Measurements from ENCODE around the gene ZNF391. TPM values are rescaled to one million over a fixed set of nuclear protein-coding genes. Genes with fewer than 3 reads are reported as not detected.
A peak's percentile ranks its signal among the peaks of the same experiment; 100 is the strongest.
"Not testable (repeated sequence)": the region's sequence is repeated elsewhere in the genome, so short reads cannot be mapped to it uniquely, and the experiment has no call there.

ZNF391 gene
- 1 to 10 TPM; 2.4 to 3.3 TPM for total RNA-seq
- long read RNA-seq, donor 1 = 0 reads
- long read RNA-seq, donor 2 = 0 reads

DNA sequence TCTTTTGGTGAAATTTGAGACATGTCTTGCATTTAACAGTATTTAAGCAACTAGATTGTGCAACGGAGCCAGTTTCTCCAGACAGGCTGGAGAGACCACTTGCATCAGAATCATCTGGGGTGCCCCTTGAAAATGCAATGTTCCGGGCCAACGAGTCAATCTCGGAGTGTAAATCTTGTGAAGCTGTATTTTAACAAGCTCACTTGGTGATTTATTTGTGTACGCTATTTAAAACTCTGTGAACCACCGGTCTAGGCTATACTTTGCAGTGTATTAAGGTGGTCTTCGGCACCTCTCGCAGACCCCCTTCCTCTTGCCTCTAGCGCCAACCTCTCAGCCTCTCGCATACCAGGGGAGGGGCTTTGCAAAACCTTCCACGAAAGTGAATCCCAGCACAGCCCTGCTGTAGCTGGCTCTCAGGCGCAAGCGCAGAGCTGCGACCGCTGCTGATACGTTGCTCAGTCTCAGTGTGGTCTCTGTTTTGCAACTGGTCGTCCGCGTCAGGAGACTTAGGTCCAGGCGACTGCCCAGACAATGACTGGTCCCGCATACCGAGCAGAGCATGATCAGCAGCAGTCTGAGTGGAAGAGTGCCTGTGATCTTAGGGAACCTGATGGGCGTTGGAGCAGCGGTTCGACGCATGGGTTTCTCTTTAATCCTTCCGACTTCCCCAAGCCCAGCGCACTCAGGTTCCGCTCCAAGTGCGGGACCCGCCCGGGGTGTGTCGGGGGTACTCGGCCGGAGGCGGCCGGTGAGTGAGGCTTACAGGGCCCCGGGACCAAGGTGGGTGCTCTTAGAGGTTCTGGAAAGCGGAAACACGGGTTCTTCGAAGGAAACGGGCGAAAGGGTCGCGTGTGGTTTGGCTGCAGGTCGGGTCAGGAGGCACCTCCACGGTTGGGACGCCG, at the start of gene ZNF391:
Gene ZNF391 (plus strand): TSS at position 467 of the 905 bp plus-strand sequence. CDS start 11,612 bp downstream, outside the sequence.
- DNase-seq (ENCODE audit: low spot score) = peak; percentile 93
- intact Hi-C loops (cut with DNase I) = no loop called here

DNA sequence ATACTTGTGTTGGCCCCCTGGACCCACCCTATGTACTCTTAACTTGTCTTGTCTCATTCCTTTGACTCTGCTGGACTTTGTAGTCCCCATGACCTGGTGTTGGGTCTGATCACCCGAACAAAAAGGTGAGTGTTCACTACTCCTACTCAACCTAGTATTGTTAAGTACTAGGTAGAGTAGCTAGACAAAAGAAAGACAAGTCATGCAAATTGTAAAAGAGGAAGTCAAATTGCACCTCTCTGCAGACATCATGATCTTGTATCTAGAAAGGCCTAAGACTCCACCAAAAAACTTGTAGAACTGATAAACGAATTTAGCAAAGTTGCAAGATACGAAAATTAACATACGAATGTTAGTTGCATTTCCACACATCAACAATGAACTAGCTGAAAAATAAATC, 35.7 kb upstream of the ZNF391 start:
- DNase-seq (ENCODE audit: low spot score) = no peak
- intact Hi-C loops (cut with DNase I) = no loop called here

DNA sequence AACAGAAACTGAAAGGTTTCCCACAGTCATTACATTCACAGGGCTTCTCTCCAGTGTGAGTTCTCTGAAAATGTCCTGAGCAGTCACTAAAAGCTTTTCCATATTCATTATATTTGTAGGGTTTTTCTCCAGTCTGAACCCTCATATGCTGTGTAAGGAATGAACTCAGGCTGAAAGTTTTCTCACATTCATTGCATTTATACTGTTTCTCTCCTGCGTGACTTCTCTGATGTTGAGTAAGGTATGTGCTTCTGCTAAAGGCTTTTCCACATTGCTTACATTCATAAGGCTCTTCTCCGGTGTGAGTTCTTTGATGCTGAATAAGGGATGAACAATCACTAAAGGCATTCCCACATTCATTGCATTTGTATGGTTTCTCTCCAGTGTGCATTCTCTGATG, 29.8 kb upstream of the ZNF391 start:
- DNase-seq (ENCODE audit: low spot score) = no peak
- intact Hi-C loops (cut with DNase I) = no loop called here

DNA sequence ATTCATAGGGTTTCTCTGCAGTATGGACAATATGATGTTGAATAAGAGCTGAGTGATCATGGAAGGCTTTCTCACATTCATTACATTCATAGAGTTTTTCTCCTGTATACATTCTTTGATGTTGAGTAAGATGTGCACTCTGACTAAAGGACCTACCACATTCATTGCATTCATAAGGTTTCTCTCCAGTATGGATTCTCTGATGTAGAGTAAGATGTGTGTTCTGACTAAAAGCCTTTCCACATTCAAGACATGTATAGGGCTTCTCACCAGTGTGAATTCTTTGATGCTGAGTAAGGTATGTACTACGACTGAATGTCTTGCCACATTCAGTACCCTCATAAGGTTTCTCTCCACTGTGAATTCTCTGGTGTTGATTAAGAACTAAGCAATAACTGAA, 29.3 kb upstream of the ZNF391 start:
- DNase-seq (ENCODE audit: low spot score) = no peak
- intact Hi-C loops (cut with DNase I) = no loop called here

DNA sequence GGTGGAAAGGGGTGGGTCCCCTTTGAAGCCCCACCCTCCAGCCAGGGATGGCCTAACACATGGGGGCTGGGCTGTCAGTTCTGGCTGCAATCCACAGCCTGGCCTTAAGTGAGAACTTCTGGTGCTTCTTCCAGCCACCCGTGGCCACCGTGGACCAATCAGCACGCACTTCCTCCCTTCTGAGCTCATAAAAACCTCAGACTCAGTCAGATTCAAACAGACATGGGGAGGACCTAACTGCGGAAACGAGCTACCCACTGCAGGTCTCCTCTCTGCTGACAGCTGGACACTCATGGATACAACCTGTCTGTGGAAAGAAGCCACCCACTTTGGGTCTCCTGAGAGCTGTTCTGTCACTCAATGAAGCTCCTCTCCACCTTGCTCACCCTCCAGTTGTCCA, 20.4 kb upstream of the ZNF391 start:
- no peak for DNase-seq (ENCODE audit: low spot score)
- intact Hi-C loops (cut with DNase I) = no loop called here

DNA sequence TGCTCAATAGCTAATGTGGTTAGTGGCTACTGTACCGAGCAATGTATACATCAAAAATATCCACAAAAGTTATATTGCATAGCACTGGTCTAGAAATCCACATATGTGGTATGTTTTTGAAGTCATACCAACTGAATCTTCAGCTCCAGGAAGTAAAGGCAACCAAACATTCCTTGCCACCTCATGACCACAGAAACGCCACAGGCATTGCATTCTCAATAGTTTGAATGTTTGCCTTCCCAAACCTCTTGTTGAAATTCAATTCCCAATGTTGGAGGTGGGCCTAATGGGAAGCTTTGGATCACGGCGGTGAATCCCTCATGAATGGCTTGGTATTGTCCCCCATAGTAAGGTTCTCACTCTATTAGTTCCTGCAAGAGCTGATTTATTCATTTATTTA, 18.2 kb upstream of the ZNF391 start:
- DNase-seq (ENCODE audit: low spot score) = no peak
- intact Hi-C loops (cut with DNase I) = no loop called here

DNA sequence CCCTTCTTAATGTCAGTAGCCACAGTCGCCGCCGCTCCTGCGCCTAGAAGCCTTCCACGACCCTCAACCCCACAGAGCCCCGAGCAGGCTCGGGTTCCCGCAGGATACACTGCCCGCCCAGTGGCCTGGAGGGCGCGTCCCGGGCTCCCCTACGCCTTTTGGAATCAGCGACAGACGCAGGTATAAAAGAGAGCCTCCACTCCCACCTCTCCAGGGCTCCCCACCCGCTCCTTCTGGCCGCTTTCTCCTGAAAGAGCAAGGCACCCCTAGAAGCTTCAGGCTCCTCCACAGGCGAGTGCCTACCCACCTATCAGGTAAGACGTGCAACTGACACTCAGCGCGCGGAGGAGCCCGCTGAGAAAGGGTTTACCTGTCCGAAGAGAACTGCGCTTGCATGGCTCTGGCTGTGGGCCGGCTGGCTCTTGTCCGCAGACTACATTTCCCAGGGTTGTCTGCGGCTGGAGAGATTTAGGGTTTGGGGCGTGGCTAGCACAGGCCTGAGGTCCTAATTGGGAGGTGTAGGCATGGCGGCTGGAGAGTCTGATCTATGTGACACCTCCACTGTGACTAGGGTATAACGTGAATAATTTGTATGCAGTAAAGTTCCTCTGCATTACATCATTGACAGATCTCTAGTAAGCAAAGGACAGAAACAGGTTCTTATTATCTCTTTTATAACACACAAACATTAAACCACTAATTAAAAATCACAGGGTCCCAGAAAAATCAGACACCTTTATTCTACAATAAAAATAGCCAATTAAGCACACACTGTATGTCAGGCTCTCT, 13.5 kb upstream of the ZNF391 start:
- intact Hi-C loops (cut with DNase I) = no loop called here
- DNase-seq (ENCODE audit: low spot score) = peak; percentile 86

DNA sequence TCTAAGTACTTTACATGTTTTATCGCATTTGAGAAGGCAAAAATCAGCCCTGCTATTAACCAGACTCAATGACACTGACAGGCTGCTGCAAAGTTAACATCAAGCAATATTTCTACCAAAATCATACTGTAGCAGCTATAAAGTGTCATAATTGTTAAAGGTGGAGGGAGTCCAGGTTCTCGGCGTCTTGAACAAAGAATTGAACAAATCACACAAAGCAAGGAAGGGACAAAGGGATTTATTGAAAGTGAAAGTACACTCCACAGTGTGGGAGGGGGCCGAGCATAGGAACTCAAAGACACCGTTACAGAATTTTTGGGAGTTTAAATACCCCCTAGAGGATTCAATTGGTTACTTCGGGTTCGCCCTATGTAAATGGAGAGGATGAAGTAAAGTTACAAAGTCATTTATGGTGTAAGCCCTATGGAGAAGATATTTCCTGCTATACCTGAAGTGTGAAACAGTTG, 12.9 kb upstream of the ZNF391 start:
- intact Hi-C loops (cut with DNase I) = no loop called here
- DNase-seq (ENCODE audit: low spot score) = no peak

DNA sequence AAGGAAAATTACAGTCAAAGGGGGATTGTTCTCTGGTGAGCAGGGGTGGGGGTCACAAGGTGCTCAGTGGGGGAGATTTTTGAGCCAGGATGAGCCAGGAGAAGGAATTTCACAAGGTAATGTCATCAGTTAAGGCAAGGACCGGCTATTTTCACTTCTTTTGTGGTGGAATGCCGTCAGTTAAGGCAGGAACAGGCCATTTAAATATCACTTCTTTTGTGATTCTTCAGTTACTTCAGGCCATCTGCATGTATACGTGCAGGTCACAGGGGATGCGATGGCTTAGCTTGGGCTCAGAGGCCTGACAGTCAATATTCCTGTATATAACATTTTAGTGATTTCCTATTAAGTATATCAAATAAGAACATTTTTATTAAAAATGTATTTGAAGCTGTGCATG, 10.2 kb upstream of the ZNF391 start:
- intact Hi-C loops (cut with DNase I); DNase-seq (ENCODE audit: low spot score): not testable (repeated sequence)

DNA sequence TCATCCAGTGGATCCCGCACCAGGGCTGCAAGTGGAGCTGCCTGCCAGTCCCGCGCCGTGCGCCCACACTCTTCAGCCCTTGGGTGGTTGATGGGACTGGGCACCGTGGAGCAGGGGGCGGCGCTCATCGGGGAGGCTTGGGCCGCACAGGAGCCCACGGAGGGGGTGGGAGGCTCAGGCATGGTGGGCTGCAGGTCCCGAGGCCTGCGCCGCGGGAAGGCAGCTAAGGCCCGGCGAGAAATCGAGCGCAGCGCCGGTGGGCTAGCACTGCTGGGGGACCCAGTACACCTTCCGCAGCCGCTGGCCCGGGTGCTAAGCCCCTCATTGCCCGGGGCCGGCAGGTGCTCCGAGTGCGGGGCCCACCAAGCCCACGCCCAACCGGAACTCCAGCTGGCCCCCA, 7.6 kb upstream of the ZNF391 start:
- intact Hi-C loops (cut with DNase I); DNase-seq (ENCODE audit: low spot score): not testable (repeated sequence)

DNA sequence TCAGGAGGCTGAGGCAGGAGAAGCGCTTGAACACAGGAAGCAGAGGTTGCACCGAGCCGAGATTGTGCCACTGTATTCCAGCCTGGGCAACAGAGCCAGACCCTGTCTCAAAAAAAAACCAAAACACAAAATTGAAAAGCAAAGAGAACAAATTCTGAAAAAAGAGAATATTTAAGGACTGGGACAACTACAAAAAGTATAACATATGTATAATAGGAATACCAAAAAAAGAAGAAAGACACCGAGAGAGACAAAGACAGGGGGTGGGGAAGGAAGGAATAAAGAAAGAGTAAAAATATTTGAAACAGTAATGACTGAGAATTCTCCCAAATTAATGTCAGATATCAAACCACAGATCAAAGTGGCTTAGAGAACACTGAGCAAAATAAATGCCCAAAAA, 5.5 kb upstream of the ZNF391 start:
- no peak for DNase-seq (ENCODE audit: low spot score)
- intact Hi-C loops (cut with DNase I) = no loop called here

DNA sequence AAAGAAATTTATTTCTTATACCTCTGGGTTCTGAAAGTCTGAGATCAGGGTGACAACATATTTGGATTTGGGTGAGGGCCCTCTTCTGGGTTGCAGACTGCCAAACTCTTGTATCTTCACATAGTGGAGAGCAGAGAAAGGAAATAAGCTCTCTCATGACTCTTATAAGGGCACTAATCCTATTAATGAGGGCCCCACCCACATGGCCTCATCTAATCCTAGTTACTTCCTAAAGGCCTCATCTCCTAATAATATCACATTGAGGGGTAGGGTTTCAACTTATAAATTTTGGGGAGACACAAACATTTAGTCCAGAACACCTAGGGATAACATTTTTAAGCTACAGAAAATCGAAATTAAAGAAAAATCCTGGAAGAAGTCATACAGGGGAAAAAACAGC, 5.1 kb upstream of the ZNF391 start:
- intact Hi-C loops (cut with DNase I) = no loop called here

DNA sequence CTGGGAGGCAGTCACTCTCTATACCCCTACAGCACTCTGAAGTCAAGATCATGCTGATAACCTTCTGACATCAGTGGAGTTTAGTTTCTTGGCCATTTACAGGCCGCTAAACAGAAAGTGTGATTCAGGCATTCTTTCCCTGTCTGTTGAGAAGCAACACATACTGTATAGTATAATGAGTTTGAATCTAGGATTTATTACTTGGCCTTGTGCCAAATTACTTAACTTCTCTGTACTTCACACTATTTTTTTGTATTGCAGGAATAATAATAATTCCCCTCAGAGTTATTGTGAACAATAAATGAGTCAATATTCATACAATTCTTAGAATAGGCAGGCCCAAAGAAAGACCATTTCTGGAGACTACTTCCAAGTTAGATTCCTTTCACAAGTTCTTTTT, 4.1 kb downstream of the ZNF391 start:
- no peak for DNase-seq (ENCODE audit: low spot score)
- intact Hi-C loops (cut with DNase I) = no loop called here

More for the DNA sequence above, 5.1 kb upstream of the ZNF391 start:
- DNase-seq (ENCODE audit: low spot score) = no peak

DNA sequence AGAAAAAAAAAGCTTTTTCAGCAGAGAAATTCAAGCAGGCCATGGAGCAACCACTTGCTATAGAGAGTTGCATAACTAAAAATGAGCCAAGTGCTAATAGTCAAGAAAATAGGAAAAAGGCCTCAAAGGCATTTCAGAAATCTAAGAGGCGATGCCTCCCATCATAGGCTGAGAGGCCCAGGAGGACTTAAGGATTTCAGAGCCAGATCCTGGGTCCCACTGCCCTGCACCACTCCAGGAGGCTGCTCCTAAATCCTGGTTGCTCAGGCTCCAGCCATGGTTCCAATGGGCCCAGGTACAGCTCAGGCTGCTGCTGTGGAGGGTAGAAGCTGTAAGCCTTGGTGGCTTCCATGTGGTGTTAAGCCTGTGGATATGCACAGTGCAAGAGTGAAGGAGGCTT, 5.5 kb downstream of the ZNF391 start:
- no peak for DNase-seq (ENCODE audit: low spot score)
- intact Hi-C loops (cut with DNase I) = no loop called here

DNA sequence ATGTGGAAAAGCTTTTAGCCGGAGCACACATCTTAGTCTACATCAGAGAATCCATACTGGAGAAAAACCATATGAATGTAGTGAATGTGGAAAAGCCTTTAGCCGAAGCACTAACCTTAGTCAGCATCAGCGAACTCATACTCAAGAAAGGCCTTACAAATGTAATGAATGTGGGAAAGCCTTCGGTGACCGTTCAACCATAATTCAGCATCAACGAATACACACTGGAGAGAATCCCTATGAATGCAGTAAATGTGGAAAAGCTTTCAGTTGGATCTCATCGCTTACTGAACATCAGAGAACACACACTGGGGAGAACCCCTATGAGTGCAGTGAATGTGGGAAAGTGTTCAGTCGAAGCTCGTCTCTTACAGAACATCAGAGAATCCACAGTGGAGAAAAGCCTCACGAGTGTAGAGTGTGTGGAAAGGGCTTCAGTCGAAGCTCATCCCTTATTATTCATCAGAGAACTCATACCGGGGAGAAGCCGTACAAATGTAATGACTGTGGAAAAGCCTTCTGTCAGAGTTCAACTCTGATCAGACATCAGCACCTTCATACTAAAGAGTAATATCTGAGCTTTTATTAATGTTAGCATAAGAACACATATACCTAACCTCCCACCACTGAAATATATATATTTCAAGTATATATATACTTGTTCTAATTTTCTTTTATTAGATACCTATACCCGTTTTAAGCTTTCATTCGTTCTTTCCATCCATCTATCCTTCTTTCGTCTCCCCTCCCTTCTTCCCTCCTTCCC, 12.5 kb downstream of the ZNF391 start:
- intact Hi-C loops (cut with DNase I) = no loop called here

DNA sequence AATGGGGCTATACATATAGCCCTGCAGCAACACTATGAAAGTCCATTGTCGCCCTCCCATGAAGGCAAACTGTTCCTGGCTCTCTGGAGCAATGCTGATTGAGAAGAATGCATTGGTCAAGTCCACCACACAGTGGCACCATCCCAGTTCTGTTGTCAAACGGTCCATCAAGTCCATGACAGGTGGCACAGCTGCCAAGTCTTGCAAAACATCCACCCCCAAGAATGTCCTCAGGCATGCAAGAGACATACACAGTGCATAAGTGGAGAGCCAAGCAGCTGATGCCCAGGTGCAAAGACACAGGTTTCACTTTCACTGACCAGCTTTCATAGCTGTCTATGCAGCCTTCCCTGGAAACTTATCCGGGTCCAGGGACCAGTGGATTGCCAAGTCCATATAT, 17.5 kb downstream of the ZNF391 start:
- intact Hi-C loops (cut with DNase I) = no loop called here
- no peak for DNase-seq (ENCODE audit: low spot score)

More for the DNA sequence above, 12.5 kb downstream of the ZNF391 start:
- DNase-seq (ENCODE audit: low spot score) = no peak

DNA sequence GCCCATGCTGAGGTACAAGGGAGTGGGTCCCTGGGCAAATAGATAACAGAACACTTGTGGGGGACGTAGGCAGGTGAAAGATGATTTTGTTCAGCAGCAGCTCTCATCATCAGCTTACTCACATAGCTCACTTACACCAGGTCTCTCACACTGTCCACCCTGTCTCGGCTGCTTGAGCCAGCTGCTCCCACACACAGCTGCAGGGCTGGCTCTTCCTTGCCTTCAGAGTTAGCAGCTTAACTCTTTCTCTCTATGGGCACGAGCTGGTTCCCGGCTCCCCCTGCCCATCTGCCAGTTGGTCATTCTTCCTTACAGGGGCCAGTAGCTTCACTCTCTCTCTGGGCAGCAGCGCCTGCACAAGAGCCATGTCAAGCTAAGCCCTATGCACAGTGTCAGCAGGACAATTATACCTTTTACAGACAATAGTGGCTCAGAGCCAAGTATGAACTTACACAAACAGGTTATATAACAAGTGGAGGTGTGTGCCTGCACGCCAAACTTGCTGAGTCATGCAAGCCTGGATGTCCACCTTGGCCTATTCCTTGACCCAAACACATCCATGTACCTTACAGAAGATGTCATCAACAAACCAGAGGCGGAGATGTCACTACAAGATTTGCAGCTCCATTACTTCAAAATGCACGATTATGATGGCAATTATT, 18.7 kb downstream of the ZNF391 start:
- intact Hi-C loops (cut with DNase I) = no loop called here
- DNase-seq (ENCODE audit: low spot score) = no peak

DNA sequence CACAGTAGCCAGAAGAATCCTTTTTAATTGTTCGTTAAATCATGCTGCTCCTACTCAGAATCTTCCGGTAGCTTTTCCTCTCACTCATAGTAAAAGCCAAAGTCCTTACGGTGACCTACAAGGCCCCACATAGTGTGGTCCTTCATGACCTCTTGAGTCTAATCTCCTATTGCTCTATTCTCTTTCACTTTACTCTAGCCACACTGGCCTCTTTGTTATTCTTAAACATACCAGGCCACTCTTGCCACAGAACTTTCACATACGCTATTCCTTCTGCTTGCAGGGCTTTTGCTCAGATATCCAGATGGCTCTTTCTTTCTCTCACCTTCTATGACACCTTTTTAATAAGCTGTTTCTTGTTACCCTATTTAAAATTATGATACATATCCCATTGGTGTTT, 25.7 kb downstream of the ZNF391 start:
- no peak for DNase-seq (ENCODE audit: low spot score)
- intact Hi-C loops (cut with DNase I) = no loop called here

DNA sequence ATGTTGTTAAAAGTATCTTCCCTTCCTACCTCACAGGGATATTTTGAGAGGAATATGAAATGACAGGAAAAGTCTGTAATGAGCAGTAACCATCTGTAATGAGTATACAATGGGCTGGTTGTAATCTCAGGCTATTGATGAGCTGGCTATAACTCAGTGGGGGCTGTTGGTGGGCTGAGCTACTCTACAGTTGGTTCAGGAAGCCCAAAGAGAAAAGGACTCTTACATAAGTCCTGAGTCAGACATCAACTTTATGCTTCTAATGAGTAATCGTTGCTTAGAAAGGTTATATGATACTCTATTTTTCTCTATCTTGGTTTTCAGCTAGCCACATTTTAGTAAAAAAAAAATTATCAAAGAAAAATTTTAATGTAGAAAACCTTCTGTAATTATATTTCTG, 26.4 kb downstream of the ZNF391 start:
- intact Hi-C loops (cut with DNase I) = no loop called here
- no peak for DNase-seq (ENCODE audit: low spot score)

Data from posterior vena cava (tissue), 2 donors.